ENCODE data around the gene HS3ST3B1.

DNA sequence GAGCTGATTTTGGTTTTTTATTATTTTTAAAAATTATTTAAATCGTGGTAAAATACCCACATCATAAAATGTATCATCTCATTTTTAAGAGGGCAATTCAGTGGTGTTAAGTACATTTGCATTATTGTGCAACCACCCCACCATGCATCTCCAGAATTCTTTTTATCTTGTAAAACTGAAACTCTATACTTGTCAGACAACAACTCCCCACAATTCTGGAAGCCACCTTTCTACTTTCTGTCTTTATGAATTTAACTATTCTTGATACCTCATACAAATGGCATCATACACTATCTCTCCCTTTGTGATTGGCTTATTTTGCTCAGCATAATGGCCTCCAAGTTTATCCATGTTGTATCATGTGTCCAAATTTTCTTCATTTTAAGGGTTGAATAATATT is 97.9 kb downstream of the HS3ST3B1 start:
- TF ChIP-seq POLR2A (IDR thresholded peaks at IDR 0.05; ENCODE audit: low read length) = no peak
- TF ChIP-seq GATA1 (IDR thresholded peaks at IDR 0.05; ENCODE audit: low read depth, low read length) = no peak
